Endothelial cell of umbilical vein (primary cell): ENCODE data around the gene HAND2.

Experiments
- MAX ChIP-seq: IDR thresholded peaks from 2 replicates; pipeline ENCODE4 v1.6.1; 2011; ENCODE audit not compliant: insufficient read depth, insufficient read length
- POLR2A ChIP-seq: IDR thresholded peaks from 2 replicates; pipeline ENCODE4 v1.6.1; 2012; ENCODE audit warnings: low read depth, mild to moderate bottlenecking, control low read depth, low read length
- POLR2AphosphoS5 ChIP-seq: IDR thresholded peaks from 2 replicates; pipeline ENCODE4 v1.6.1; 2012; ENCODE audit warnings: low read depth, mild to moderate bottlenecking, control low read depth, low read length, moderate library complexity; ENCODE audit not compliant: insufficient read depth

DNA sequence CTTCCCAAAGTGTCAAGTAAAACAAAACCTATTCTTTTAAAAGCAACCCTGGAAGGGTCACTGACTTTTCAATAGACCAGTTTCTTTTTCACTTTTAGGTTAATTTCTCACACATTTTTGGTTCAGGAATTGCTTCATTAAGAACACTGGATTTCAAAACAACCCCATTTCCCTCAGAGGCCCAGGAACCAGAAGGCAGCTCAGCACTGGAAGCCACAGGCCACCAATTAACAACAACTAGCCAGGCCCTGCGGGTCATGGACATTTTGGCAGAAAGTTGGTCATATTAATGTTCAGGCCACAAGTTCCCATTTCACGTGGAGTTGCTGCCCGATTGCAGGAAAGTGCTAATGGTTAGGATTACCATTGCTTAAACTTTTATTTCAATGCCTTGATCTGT is 39.8 kb downstream of the HAND2 start:
- no peak for TF ChIP-seq POLR2A
- no peak for TF ChIP-seq POLR2AphosphoS5
- TF ChIP-seq MAX: no peak
